ENCODE data around the gene GALNTL6.

The GALNTL6 gene

GRCh38 chr4:172698256-172698655, 885.1 kb downstream of the GALNTL6 start:
- no peak overlapping the region for H3K4me3 ChIP-seq (ENCODE audit: low read depth, low read length)
- TF ChIP-seq, protein P1, sequence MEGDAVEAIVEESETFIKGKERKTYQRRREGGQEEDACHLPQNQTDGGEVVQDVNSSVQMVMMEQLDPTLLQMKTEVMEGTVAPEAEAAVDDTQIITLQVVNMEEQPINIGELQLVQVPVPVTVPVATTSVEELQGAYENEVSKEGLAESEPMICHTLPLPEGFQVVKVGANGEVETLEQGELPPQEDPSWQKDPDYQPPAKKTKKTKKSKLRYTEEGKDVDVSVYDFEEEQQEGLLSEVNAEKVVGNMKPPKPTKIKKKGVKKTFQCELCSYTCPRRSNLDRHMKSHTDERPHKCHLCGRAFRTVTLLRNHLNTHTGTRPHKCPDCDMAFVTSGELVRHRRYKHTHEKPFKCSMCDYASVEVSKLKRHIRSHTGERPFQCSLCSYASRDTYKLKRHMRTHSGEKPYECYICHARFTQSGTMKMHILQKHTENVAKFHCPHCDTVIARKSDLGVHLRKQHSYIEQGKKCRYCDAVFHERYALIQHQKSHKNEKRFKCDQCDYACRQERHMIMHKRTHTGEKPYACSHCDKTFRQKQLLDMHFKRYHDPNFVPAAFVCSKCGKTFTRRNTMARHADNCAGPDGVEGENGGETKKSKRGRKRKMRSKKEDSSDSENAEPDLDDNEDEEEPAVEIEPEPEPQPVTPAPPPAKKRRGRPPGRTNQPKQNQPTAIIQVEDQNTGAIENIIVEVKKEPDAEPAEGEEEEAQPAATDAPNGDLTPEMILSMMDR (IDR thresholded peaks at IDR 0.05; ENCODE audit: borderline replicate concordance, insufficient read depth, low read depth, low read length), result no peak

- TF ChIP-seq, protein P1 (IDR thresholded peaks at IDR 0.05; ENCODE audit: borderline replicate concordance, insufficient read depth, low read depth, low read length), result no peak
- no peak overlapping the region for H3K4me3 ChIP-seq (ENCODE audit: low read depth, low read length)
These were observed 892.4 kb downstream of the GALNTL6 start for GRCh38 chr4:172705565-172705964.

DNA sequence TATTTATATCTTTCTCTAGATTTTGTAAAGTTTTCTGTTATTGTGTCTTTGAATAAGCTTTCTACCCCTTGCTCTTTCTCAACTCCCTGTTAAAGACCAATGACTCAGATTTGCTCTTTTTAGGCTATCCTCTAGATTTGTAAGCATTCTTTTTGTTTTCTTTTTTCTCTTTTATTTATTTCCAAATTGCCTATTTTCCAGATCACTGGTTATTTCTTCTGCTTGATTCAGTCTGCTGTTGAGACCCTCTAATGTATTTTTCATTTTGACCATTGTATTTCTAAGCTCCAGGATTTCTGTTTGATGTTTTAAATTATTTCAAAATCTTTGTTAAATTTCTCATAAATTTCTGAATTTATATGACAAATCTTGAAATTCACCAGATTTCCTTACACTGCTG, 892.8 kb downstream of the GALNTL6 start:
- no peak overlapping the region for H3K4me3 ChIP-seq (ENCODE audit: low read depth, low read length)
- TF ChIP-seq, protein P1 (IDR thresholded peaks at IDR 0.05; ENCODE audit: borderline replicate concordance, insufficient read depth, low read depth, low read length), result no peak

DNA sequence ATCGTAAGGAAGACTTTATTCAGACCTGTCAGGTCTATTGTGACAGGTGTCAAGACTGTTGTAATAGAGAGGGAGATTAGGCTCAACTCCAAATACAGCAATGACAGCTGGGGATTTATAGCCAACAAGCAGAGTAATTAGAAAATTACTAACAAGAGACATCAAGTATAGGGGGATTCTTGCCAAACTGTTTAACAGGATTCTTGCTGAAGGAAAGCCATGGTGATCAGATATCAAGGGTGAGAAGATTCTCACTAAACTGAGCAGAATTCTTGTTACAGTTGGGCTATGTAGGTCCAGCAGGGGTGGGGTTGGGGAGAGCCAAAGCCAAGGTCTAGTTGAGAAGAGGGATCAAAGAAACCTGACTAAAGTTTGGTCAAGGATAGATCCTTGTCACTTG, 894.4 kb downstream of the GALNTL6 start:
- TF ChIP-seq, protein P1 (IDR thresholded peaks at IDR 0.05; ENCODE audit: borderline replicate concordance, insufficient read depth, low read depth, low read length), result no peak
- H3K4me3 ChIP-seq (ENCODE audit: low read depth, low read length), result no peak overlapping the region

DNA sequence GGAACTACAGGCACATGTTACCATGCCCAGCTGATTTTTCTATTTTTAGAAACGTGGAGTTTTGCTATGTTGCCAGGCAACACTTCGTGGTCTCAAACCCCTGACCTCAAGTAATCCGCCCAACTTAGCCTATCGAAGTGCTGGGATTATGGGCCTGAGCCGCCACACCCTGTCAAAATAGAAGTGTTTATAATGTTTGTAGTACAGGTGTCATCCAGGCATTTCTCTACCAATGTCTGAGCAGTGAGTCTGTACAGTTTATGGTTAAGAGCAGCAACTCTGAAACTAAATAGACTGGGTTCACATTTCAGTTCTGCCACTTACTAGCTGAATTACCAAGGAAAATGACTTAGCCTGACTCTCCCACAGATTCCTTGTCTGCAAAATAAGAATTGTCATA, 895.0 kb downstream of the GALNTL6 start:
- no peak overlapping the region for H3K4me3 ChIP-seq (ENCODE audit: low read depth, low read length)
- TF ChIP-seq, protein P1 (IDR thresholded peaks at IDR 0.05; ENCODE audit: borderline replicate concordance, insufficient read depth, low read depth, low read length), result no peak

GRCh38 chr4:172709376-172709775, 896.2 kb downstream of the GALNTL6 start:
- no peak overlapping the region for H3K4me3 ChIP-seq (ENCODE audit: low read depth, low read length)
- TF ChIP-seq, protein P1 (IDR thresholded peaks at IDR 0.05; ENCODE audit: borderline replicate concordance, insufficient read depth, low read depth, low read length), result no peak

DNA sequence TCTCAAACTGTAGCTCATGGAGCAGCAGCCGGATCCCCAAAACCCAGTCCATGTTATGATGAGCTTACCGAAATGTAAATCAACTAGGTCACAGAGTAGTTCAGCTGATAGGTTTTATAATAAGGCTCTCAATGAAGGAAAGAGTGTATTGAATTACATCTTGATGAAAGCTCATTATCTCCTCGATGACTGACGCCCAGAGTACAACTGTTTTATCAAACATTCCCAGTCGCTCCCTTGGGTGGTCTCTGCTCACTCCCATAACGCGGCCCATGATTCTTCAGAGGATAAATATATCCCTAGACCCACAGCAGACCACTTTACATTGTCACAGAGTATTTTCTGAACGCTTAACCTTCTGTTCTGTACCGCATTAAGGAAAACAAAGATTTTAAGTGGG, 903.1 kb downstream of the GALNTL6 start:
- no peak overlapping the region for H3K4me3 ChIP-seq (ENCODE audit: low read depth, low read length)
- TF ChIP-seq, protein P1 (IDR thresholded peaks at IDR 0.05; ENCODE audit: borderline replicate concordance, insufficient read depth, low read depth, low read length), result no peak
